Small intestine (tissue), 7 donors: ENCODE measurements around the gene IL17REL. TPM values are rescaled to one million over a fixed set of nuclear protein-coding genes. Genes with fewer than 3 reads are reported as not detected.

Experiments used
- DNase-seq, 2 donors: peaks; one replicate each; pipeline versions ENCODE4 v3.0.0 to v3.0.0-alpha.2; 2013
- FAIRE-seq: peaks from 2 replicates; lab custom pipeline; 2012; peaks lifted over from hg19 to GRCh38; lab: Jason Lieb, UNC
- H3K27ac ChIP-seq, 3 donors: one replicate each; pipeline ENCODE4 v1.5.1; 2013; ENCODE audit warnings: low read length in 2 of 3, mild to moderate bottlenecking in 2 of 3, control low read depth in 1 of 3, inconsistent platforms in 1 of 3, low read depth in 1 of 3, moderate library complexity in 1 of 3
- H3K27me3 ChIP-seq, 3 donors: one replicate each; pipeline ENCODE4 v1.6.1; 2013; ENCODE audit warnings: low read length in 3 of 3, inconsistent platforms in 1 of 3; ENCODE audit not compliant: control insufficient read depth in 3 of 3, insufficient read depth in 3 of 3
- H3K36me3 ChIP-seq, 3 donors: one replicate each; pipeline ENCODE4 v1.6.1; 2013; ENCODE audit warnings: low read length in 3 of 3, inconsistent platforms in 1 of 3, low read depth in 1 of 3, mild to moderate bottlenecking in 1 of 3, moderate library complexity in 1 of 3; ENCODE audit not compliant: control insufficient read depth in 3 of 3, insufficient read depth in 2 of 3
- H3K4me1 ChIP-seq, 3 donors: one replicate each; pipeline ENCODE4 v1.6.1; 2013; ENCODE audit warnings: low read length in 2 of 3, inconsistent platforms in 1 of 3, low read depth in 1 of 3, mild to moderate bottlenecking in 1 of 3, moderate library complexity in 1 of 3; ENCODE audit not compliant: control insufficient read depth in 3 of 3, insufficient read depth in 2 of 3
- H3K4me3 ChIP-seq, 3 donors: one replicate each; pipeline ENCODE4 v1.5.1; 2013; ENCODE audit warnings: low read length in 3 of 3, control low read depth in 1 of 3, inconsistent platforms in 1 of 3, low read depth in 1 of 3, mild to moderate bottlenecking in 1 of 3, moderate library complexity in 1 of 3
- H3K9me3 ChIP-seq, 2 donors: one replicate each; pipeline ENCODE4 v1.6.1; 2013; ENCODE audit warnings: low read depth in 1 of 2, low read length in 1 of 2; ENCODE audit not compliant: control insufficient read depth in 2 of 2, insufficient read depth in 1 of 2
- WGBS, 3 donors: extraction: QIAGEN DNeasy Blood & Tissue Kit; methylation state at CpG; one replicate each; pipeline ENCODE4 v1.1.7; 2013; 5-methylcytosine and 5-hydroxymethylcytosine counted together
- polyA plus RNA-seq, 4 donors: library from polyadenylated mRNA; stranded (reverse) in 3 of 4; unstranded in 1 of 4; fragments of 200-250 nt in 3 of 4; fragments of 120-200 nt in 1 of 4; gene quantifications; one replicate each; pipeline versions ENCODE4 v1.2.1 to v1.2.3, GENCODE V29; 2013
- donor health status: healthy with polysubstance abuse.
- donor health status: control.
- donor health status: control.
- donor health status: Bipolar disorder and iron deficiency.
- donor health status: healthy.

IL17REL gene
- polyA plus RNA-seq, 4 donors, result 0.27 to 0.65 (median 0.49) TPM; not detected in 1

- H3K36me3 ChIP-seq, result no peaks in the 10 kb centered on the region
- FAIRE-seq (no peak), DNase-seq (peak; percentile 52 to 88)
- H3K9me3 ChIP-seq, result no peaks in the 10 kb centered on the region
- H3K4me3 ChIP-seq, result no peak overlapping the region
- 21 to 61% (median 42%) methylated on average over 6 to 12 of the region's 12 CpGs for WGBS, 3 donors
- H3K27me3 ChIP-seq, result peaks cover 0 to 7% (median 0%) of the 10 kb centered on the region in 3 donors
- H3K27ac ChIP-seq, result peak overlapping the region in 2 of 3 donors; percentile 80 to 87
- peaks cover 0 to 23% (median 10%) of the 10 kb centered on the region in 3 donors for H3K4me1 ChIP-seq
These were observed 15.3 kb downstream of the IL17REL start for GRCh38 chr22:49997251-49997599.

- DNase-seq (no peak), FAIRE-seq (no peak)
- Histone ChIP-seq H3K9me3 (peaks cover 0 to 3% of the 10 kb centered on the region in 2 donors), H3K27ac (peak overlapping the region in 2 of 3 donors; percentile 80 to 87), H3K4me3 (no peak overlapping the region), H3K36me3 (no peaks in the 10 kb centered on the region), H3K27me3 (peaks cover 0 to 7% (median 0%) of the 10 kb centered on the region in 3 donors), H3K4me1 (peaks cover 0 to 23% (median 10%) of the 10 kb centered on the region in 3 donors)
- WGBS, 3 donors, result 73 to 82% (median 75%) methylated on average over 18 to 19 of the region's 19 CpGs
These were observed 15.9 kb downstream of the IL17REL start for GRCh38 chr22:49996518-49997250.

GRCh38 chr22:49996119-49996517 is 16.4 kb downstream of the IL17REL start:
- peaks cover 0 to 7% (median 0%) of the 10 kb centered on the region in 3 donors for H3K27me3 ChIP-seq
- no peaks in the 10 kb centered on the region for H3K36me3 ChIP-seq
- peak; percentile 66 to 89 for DNase-seq
- H3K9me3 ChIP-seq, result peaks cover 0 to 8% of the 10 kb centered on the region in 2 donors
- no peak overlapping the region for H3K4me3 ChIP-seq
- no peak for FAIRE-seq
- WGBS, 3 donors, result 34 to 71% (median 39%) methylated on average over 4 of the region's 4 CpGs
- peak overlapping the region in 2 of 3 donors; percentile 80 to 87 for H3K27ac ChIP-seq
- peaks cover 0 to 23% (median 10%) of the 10 kb centered on the region in 3 donors for H3K4me1 ChIP-seq

- Histone ChIP-seq H3K4me1 (peaks cover 0 to 23% (median 10%) of the 10 kb centered on the region in 3 donors), H3K36me3 (no peaks in the 10 kb centered on the region), H3K27me3 (peaks cover 0 to 7% (median 0%) of the 10 kb centered on the region in 3 donors), H3K9me3 (peaks cover 0 to 14% of the 10 kb centered on the region in 2 donors), H3K4me3 (no peak overlapping the region), H3K27ac (peak overlapping the region in 1 of 3 donors; percentile 73)
- no peak for FAIRE-seq
- DNase-seq, result no peak
- WGBS, 3 donors, result 66 to 80% (median 66%) methylated on average over 9 to 10 of the region's 10 CpGs
These were observed 17.0 kb downstream of the IL17REL start for GRCh38 chr22:49995361-49996118.

- 38 to 62% (median 50%) methylated on average over 3 of the region's 3 CpGs for WGBS, 3 donors
- Histone ChIP-seq H3K36me3 (no peaks in the 10 kb centered on the region), H3K4me3 (no peak overlapping the region), H3K9me3 (peaks cover 0 to 18% of the 10 kb centered on the region in 2 donors), H3K4me1 (peaks cover 0 to 23% (median 10%) of the 10 kb centered on the region in 3 donors), H3K27ac (peak overlapping the region in 1 of 3 donors; percentile 73), H3K27me3 (peaks cover 0 to 3% (median 0%) of the 10 kb centered on the region in 3 donors)
- FAIRE-seq (no peak), DNase-seq (peak in 1 of 2 donors; percentile 70)
These were observed 17.6 kb downstream of the IL17REL start for GRCh38 chr22:49995041-49995360.

GRCh38 chr22:49994361-49995040 is 18.1 kb downstream of the IL17REL start:
- 89 to 91% (median 90%) methylated on average over 21 of the region's 21 CpGs for WGBS, 3 donors
- Histone ChIP-seq H3K4me1 (peaks cover 0 to 23% (median 10%) of the 10 kb centered on the region in 3 donors), H3K4me3 (no peak overlapping the region), H3K36me3 (no peaks in the 10 kb centered on the region), H3K27ac (no peak overlapping the region), H3K9me3 (peaks cover 0 to 18% of the 10 kb centered on the region in 2 donors), H3K27me3 (no peaks in the 10 kb centered on the region)
- DNase-seq (no peak), FAIRE-seq (no peak)

- H3K4me3 ChIP-seq, result no peak overlapping the region
- no peaks in the 10 kb centered on the region for H3K27me3 ChIP-seq
- no peak overlapping the region for H3K27ac ChIP-seq
- DNase-seq, result no peak
- no peak for FAIRE-seq
- 56 to 70% (median 60%) methylated on average over 9 to 11 of the region's 11 CpGs for WGBS, 3 donors
- H3K9me3 ChIP-seq, result peaks cover 0 to 18% of the 10 kb centered on the region in 2 donors
- H3K4me1 ChIP-seq, result peaks cover 0 to 21% (median 10%) of the 10 kb centered on the region in 3 donors
- H3K36me3 ChIP-seq, result no peaks in the 10 kb centered on the region
These were observed 18.8 kb downstream of the IL17REL start for GRCh38 chr22:49993649-49994360.
